DMS79 (cell line): ENCODE data around the gene ARHGAP32.
A peak's percentile ranks its signal among the peaks of the same experiment; 100 is the strongest.

ENCODE experiments used
- DNase-seq: peaks from one replicate; lab custom pipeline; 2025; lab: John Stamatoyannopoulos, UW

Gene ARHGAP32

DNA sequence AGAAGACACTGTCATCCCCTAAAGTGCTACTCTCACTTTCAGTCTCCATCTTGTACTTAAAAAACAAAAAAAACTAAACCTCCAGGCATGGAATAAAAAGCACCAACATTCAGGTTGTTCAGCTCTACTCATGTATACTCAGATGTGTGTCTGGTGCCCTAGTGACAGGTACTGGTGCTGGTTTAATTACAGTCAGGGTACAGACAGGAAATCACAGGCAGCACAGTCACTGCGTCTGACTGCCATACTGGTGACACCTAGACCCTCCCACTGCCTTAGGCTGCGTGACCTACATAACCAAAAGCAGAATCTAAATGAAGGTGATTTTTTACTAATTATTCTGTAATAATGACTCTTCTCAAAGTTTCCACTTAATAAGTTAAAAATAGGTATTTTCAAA lies at the start of gene ARHGAP32:
TSS of gene ARHGAP32 (minus strand) at position 176 of the 400 bp plus-strand sequence. CDS start at position 49, 127 bp downstream.
- no peak for DNase-seq

DNA sequence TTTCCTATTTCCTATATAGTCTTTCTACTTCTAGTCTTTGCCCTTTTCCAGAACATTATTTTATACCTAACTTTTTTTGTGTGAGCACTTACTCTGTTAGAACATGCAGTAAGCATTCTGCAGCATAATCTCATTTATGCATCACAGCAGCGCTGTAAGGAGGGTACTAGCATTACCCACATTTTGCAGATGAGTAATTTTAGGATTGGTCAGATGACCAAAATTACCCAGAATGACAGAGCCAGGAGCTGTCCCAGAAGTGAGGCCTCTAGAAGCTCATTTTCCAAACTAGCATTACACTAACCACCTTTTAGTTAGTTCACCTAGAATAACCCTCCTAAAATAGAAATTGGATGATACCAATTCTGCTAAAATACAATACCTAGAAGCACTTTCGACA lies 47.1 kb upstream of the ARHGAP32 start:
- no peak for DNase-seq

DNA sequence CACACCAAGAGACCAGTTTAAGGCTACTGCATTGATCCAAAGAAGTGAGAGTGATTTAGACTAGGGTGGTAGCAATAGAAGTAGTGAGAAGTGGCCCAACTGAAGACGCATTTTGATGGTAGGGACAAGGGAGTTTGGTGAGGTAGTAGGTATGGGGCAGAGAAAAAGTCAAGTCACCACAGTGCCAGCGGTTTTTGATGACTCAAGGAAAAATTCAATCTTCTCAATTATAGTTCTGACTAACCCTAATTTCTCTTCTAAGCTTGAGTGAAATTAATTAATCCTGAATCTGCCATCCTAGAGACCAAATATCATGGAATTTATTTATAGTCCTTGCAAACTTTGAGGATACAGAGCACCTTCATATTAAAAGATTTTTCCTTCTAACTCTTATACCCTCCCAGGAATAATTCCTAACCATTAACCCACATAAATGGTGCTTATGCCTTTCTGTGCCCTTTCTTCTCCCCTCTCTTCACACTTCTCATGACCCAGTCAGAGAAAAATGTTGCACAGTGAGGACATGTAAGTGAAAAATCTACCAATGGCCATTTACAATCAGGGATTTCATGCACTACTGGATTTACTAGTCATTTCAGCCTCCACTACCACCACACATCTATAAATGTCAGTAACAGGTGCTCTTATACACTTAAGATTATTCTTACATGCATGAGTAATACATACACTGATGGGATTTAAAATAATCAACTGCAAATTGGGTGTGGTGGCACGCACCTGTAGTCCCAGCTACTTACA lies 45.9 kb upstream of the ARHGAP32 start:
- DNase-seq = peak; percentile 41

DNA sequence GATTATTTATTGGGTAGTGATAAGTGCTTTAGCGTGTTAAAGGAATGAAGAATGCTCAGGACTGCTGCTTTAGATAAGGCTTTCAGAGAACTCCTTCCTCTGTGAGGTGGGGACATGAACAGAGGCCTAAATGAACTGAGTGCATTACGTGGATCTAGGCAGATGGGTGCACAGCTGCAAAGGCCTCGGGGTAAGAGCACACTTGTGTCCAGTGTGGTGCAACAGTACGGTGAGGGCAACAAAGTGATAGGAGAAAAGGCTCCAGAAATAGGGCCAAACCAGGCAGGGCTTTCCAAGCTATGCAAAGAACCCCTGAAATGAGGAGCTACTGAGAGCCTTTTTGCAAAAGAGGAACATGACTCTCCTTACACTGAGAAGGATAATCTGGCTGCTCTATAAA lies 45.3 kb upstream of the ARHGAP32 start:
- no peak for DNase-seq

DNA sequence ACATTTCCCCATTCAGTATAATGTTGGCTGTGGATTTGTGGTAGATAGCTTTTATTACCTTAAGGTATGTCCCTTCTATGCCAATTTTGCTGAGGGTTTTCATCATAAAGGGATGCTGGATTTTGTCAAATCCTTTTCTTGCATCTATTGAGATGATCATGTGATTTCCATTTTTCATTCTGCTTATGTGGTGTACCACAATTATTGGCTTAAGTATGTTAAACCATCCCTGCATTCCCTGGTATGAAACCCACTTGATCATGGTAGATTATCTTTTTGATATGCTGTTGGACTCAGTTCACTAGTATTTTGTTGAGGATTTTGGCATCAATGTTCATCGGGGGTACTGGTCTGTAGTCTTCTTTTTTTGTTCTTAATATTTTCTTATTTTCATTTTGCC lies 44.7 kb upstream of the ARHGAP32 start:
- DNase-seq = no peak

DNA sequence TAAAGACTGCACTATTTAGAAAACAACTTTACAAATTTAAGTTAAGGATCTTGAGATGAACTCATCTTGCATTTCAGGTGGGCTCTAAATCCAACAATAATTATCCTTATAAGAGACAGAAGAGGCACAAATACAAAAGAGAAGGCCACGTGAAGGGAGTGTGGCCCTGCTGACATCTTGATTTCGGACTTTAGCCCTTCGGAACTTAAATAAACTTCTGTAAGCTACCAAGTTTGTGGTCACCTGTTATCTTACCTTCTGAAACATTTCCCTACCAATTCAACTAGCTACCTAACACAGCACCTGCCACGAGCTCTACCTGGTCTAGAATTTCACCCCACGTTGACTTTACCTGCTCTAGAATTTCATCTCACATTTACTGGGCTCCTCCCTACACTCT lies 42.9 kb upstream of the ARHGAP32 start:
- no peak for DNase-seq

DNA sequence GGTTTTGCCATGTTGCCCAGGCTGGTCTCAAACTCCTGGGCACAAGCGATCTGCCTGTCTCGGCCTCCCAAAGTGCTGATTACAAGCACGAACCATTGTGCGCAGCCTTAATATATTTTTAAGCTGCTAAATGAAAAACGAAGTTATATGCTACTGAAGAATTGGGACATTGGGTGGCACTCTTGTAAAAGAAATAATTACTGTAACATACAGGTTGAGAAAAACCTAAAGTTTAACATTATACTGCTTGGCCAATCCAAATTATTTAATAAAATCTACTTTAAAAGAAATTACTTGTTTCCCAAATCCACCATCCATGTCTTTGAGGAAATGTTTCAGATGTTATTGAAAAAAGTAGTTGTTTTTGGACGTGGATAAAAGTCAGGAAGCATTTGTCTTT lies 37.9 kb upstream of the ARHGAP32 start:
- no peak for DNase-seq

DNA sequence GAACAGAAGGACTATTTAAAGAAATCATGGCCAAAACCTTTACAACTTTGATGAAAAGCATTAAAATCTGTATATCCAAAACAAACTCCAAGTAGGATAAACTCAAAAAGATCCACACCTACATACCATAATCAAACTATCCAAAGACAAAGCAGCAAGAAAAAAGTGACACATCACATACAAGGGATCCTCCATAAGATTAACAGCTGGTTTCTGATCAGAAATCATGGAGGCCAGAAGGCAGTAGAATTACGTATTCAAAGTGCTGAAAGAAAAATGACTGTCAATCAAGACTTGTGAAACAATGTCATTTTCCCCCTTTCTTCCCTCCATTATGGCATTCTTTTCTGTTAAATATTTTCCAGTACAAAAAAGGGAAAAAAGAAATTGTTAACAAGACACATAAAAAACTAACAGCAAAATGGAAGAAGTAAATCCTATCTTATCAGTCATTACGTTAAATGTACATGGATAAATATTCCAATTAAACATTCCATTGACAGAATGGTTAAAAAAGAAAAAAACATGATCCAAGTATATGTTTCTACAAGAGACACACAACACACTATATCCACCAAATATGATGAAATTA lies 34.2 kb upstream of the ARHGAP32 start:
- DNase-seq = no peak

DNA sequence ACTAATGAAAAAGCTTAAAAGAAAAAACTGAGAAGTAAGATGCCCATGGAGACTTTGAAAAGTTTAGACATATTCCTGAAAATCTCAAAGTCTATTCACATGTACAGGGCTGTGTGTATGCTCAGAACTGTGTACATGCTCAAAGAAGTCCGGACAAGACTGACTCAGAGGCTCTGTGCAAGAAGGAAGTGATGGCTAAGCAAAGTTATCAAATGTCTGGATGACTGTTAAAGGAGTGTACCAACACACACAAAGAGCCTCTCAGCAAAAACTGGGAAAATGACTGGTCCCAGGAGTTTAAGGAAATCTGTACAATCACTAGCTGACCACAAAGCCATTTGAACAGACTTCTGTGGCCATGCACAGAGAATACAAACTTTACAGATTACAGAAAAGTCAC lies 33.1 kb upstream of the ARHGAP32 start:
- no peak for DNase-seq

DNA sequence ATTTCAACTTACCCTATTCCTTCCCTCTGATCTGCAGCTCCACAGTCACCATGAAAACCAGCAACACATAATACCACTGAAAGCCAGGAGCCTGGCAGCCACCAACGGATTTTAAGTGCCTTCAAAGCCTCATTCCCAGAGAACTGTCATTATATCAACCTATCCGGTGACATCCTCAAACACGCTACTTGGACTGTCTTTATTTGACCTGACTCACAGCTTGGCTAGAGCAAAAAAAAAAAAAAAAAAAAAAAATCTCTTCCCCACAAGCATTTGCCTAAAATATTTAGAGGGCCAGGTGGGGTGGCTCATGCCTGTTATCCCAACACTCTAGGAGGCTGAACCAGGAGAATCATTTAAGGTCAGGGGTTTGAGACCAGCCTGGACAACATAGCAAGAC lies 32.4 kb upstream of the ARHGAP32 start:
- no peak for DNase-seq

DNA sequence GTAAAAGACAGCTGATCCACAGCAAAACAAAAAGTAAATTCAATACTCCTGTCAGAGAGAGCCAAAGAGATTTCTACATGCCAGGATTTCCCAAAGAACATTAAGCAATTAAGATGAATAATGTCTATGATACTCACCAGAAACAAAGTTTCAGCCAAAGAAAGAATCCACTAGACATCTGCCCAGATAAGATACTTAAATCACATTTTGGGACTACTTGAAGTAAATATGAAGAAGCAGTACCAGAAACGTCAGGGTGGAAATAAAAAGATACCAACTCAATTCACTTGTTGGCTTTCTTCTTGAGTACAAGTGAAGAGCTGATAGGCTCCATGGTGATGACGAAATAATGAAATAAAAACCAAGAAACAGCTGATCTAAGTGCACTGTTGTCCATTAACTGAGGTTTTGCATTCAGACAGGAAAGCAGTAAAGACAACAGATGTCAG lies 31.6 kb upstream of the ARHGAP32 start:
- DNase-seq = no peak

DNA sequence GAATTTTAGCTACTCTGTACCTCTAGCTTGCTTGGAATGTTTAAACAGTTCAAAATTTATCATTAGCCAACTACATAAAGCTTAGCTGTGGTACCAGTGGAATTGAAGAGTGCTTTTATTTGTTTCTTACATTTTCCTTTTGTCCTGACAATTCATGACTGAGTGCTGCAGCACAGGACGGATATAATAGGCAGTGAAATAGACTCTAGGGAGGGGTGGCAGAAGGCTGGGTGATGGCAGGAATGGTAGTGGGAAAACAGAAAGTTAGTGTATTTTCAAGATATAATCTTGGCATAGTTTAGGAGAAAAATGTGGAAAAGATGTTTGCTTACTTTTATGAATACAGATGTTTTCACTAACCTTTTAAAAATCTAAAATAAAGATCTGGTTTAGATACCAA lies 31.1 kb upstream of the ARHGAP32 start:
- DNase-seq = no peak

DNA sequence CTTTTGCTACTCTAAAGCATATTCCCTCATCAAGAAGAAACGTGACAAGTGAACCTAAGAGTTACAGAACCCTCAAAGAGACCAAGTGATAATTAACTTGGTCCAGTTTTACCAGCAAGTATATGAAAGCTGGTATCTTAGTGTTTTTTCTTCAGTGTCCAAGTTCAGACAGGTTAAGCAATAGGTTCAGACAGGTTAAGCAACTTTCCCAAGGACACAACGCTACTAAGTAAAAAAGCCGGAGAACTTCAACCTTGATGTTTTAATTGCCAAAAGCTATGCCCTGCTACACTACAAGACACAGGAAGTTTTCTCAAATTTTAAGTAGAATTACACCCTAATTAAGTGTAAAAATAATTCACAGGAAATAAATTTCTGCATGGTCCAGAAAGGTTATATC lies 30.0 kb upstream of the ARHGAP32 start:
- no peak for DNase-seq

DNA sequence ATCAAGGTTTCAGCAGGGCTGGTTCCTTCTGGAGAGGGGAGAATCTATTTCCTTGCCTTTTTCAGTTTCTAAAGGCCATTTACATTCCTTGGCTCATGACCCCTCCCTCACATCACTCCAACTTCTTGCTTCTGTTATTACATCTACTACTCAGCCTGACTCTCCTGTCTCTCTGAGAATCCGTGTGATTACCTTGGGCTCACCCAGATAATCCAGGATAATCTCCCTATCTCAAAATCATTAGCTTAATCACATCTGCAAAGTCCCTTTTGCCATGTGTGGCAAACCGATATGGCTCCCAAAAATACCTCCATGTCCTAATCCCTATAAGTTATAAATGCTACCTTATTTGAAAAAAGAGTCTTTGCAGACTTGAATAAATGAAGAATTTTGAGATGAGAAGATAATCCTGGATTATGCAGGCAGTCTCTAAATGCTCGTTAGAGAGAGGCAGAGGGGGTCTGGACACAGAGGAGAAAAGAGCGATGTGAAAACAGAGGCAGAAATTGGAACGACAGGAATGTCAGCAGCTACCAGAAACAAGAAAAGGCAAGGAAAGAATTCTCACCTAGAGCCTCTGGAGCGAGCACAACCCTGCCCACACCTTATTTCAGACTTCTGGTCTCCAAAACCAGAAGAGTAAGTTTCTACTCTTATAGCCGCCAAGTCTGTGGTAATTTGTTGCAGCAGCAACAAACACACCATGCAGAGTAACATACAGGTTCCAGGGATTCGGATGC lies 23.6 kb upstream of the ARHGAP32 start:
- no peak for DNase-seq

DNA sequence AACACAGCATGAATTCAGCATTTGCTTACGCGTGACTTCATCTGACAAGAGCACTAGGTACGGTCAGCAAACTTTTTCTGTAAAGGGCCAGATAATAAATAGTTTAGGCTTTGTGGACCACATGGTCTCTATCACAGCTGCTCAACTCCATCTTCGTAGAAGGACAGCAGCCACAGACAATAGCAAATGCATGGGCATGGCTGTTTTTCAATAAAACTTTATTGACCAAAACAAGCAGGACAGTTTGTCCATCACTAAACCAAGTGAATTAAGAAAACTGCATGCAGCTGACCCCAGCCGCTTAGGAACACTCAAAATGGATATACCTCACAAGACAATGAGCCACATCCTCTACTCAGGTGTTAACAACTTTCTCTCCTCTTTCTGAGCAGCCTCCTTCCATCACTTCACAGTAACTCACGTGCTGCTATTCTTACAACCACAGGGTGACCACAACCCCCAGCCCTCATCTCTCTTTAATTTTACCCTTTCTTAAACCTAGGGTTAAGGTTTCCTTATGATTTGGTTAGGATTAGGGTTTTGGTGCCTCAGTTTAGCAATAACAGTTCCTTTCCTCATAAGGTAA lies 22.7 kb upstream of the ARHGAP32 start:
- DNase-seq = no peak

DNA sequence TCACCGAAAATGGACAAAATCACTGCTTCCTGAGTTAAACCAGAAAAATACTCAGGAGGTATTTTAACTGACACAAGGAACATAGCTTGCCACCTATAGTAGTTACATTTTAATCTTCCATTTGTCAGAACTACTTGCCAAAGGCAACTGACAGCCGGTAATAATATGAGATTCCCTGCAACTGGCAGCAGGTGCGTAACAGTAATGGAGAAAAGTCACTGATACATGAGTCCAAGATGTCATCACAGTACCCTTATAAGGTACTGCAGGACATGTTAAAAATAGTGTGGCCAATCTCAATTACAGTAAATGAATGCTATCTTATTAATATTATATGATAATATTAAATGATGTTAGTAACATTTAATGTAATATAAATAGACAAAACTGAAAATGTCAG lies 21.1 kb upstream of the ARHGAP32 start:
- no peak for DNase-seq

DNA sequence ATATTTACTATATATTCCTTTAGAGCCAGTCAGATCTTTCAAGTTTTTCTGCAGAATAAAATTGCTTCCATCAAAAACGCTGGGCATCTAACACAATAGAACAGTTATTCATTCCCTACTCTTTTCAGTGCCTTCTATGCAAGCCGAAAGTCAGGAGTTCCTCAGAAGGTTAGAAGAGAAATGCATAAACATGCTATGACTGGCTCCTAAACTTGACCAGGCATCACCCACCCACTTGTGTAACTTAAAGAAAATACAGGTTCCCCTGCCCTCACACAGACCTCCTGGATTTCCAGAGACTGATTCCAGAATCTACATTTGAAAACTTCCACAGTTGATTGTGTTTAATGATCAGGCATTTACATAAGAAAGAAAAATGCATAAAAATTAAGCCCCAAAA lies 19.3 kb upstream of the ARHGAP32 start:
- DNase-seq = no peak

DNA sequence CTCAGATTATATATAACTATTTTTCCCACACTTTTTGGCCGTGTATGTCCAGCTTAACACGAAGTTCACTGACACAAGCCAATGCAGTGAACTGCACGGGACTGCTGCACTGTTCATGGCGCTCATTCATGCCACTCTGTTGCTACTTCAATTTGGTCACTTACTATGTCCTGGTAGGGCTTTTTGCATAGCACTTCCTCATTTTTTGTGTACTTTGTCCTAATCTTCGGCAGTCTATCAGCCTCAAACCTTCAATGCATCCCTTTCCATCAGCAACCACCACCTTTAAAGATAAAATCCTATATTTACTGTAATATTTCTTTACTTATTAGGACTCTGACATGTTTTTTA lies 18.7 kb upstream of the ARHGAP32 start:
- DNase-seq = no peak

DNA sequence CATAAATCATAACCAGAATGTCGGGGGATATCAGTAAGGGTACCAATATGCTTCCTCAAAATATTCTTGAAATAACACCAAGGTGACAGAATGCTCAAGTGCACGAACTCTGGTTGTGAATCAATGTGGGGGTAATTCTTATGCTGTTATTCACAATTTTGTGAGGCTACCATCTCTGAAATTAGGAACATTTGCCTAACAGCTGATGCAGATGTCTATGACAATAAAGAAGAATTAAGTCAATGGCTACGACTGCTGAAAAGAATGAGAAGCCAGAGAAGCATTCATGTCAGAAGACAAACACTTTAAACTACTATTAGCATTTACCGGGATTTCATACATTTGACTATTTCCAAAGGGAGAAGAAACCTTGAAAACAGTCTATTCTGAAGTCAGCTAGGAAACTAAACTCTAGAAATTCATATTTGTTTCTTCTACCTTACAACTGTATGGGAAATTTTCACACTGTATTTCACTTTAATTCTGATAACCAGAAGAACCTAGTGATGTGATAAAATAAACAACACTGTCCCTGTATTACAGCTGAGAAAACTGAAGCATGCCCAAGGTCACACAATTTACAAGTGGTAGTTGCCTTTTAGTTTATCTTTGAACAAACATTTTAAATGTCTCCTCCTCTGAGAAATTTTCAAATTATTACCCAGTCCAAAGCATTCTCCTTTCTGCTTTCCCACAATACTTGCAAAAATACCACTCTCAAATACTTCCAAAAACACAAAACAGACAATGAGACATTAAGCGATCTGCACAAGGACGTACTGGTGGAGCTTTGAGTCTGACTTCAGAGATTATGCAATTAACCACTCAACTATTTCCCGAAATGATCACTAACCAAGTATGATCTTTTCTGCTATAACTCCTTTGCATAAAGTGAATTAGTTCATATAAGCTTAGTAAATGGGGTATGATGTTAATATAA lies 18.0 kb upstream of the ARHGAP32 start:
- DNase-seq = no peak

DNA sequence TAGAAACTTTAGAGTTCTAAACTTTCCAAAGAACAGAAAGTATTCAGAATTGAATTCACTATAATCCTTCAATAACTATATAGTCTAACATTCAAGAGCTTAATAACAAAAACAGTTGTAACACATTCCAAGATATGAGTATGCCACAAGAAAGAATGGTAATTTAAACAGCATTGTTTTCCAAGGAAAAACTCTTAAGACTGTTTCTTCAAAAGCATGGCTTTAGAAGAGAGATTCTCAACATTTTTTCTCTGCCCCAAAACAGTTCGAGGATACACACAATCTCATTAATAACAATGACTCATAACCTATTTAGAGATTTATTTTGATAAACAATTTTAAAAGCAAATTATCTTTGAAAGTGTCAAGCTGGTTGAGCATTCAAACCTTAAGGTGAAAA lies 16.7 kb upstream of the ARHGAP32 start:
- DNase-seq = no peak

DNA sequence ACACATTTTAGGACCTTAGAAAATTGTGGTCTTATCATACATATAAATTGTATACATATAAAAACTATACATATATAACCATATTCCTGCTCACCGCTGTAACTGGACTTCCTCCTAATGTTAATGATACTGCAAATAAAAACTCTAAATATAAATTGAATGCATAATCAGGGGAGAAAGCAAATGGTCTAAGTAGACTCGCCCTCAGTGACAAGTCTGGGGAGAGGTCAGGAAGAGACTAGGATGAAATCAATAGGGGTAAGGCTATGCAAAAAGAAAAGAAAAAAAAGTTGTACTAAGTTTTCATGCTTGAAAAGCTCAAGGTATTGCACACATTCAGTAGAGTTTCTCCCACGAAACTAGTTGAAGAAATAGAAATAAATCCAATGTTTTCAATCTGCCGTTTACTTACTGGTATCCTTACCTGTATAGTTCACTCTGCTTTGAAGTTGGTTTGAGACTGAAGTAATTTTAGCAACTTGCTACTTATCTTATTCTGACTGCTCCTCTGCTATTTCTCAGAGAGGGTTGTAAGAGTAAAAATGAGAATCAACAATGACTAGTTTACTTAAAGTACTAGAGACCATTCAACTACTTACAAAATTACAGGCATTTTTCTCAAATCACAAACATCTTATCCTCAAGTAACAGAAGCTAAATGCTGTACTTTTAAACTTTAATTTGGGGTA lies 12.2 kb upstream of the ARHGAP32 start:
- no peak for DNase-seq
